ENCODE data around the gene TMEM203.
A peak's percentile ranks its signal among the peaks of the same experiment; 100 is the strongest.

The TMEM203 gene

DNA sequence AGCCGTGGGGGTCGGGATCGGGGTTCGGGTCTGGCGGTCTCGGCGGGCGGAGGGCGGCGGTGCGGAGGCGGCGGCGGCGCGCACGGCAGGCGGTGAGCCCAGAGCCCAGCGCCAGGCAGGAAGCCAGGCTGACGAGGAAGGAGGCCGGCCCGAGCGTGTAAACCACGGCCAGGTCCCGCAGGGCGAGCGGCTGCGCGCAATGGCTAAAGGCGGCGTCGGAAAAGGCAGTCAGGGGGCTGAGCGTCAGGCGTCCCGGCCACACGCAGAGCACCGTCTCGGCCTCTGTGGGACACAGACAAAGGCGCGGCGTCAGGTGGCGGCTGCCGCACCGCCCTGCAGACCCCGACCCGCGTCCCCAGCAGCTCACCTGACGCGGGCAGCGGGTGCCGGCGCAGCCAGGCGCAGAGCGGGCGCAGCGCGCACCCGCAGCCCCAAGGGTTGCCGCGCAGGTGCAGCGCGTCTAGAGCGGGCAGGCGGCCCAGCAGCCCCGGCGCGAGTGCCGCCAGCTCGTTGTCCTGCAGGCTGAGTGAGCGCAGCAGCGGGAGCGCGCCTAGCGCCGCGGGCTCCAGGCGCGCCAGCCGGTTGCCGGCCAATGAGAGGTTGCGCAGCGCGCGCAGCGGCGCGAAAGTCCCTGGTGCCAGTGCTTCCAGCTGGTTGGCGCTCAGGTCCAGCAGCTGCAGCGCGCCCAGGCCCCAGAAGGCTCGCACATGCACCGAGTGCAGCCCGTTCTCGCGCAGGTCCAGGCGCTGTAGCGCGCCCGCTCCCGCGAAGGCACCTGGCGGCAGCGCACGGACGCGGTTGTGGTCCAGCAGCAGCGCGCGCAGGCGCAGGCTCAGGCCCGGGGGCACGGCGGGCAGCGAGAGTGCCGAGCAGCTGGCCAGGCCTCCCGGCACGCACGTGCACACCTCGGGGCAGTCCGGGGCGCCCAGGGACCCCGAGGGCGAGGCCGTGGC is 36.3 kb downstream of the TMEM203 start:
- DNase-seq (ENCODE audit: low spot score): no peak
- Histone ChIP-seq H3K4me3 (peak overlapping the region; percentile 67), H3K27ac (no peak overlapping the region)
- TF ChIP-seq, protein P1, sequence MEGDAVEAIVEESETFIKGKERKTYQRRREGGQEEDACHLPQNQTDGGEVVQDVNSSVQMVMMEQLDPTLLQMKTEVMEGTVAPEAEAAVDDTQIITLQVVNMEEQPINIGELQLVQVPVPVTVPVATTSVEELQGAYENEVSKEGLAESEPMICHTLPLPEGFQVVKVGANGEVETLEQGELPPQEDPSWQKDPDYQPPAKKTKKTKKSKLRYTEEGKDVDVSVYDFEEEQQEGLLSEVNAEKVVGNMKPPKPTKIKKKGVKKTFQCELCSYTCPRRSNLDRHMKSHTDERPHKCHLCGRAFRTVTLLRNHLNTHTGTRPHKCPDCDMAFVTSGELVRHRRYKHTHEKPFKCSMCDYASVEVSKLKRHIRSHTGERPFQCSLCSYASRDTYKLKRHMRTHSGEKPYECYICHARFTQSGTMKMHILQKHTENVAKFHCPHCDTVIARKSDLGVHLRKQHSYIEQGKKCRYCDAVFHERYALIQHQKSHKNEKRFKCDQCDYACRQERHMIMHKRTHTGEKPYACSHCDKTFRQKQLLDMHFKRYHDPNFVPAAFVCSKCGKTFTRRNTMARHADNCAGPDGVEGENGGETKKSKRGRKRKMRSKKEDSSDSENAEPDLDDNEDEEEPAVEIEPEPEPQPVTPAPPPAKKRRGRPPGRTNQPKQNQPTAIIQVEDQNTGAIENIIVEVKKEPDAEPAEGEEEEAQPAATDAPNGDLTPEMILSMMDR (IDR thresholded peaks at IDR 0.05): no peak

DNA sequence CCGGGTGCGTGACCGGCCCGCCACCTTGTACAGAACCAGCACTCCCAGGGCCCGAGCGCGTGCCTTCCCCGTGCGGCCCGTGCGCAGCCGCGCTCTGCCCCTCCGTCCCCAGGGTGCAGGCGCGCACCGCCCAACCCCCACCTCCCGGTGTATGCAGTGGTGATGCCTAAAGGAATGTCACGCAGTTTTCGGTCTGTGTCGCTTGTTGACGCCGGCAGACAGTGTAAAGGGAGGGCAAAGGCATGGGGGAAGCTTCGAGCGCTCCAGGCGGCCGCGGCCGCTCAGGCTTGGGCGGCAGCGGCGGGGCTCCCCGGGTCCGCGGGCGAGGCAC is 36.9 kb downstream of the TMEM203 start:
- DNase-seq (ENCODE audit: low spot score): no peak
- TF ChIP-seq, protein P1 (IDR thresholded peaks at IDR 0.05): no peak
- no peak overlapping the region for H3K27ac ChIP-seq

DNA sequence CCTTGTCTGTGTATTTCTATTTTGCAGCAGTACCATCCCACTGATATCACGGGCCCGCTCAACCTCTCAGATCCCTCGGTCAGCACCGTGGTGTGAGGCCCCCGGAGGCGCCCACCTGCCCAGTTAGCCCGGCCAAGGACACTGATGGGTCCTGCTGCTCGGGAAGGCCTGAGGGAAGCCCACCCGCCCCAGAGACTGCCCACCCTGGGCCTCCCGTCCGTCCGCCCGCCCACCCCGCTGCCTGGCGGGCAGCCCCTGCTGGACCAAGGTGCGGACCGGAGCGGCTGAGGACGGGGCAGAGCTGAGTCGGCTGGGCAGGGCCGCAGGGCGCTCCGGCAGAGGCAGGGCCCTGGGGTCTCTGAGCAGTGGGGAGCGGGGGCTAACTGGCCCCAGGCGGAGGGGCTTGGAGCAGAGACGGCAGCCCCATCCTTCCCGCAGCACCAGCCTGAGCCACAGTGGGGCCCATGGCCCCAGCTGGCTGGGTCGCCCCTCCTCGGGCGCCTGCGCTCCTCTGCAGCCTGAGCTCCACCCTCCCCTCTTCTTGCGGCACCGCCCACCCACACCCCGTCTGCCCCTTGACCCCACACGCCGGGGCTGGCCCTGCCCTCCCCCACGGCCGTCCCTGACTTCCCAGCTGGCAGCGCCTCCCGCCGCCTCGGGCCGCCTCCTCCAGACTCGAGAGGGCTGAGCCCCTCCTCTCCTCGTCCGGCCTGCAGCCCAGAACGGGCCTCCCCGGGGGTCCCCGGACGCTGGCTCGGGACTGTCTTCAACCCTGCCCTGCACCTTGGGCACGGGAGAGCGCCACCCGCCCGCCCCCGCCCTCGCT is 37.5 kb downstream of the TMEM203 start:
- DNase-seq (ENCODE audit: low spot score): no peak
- peak overlapping the region; percentile 67 for H3K4me3 ChIP-seq
- H3K27ac ChIP-seq: no peak overlapping the region
- TF ChIP-seq, protein P1 (IDR thresholded peaks at IDR 0.05): no peak

More for the DNA sequence above, 36.9 kb downstream of the TMEM203 start:
- peak overlapping the region; percentile 67 for H3K4me3 ChIP-seq

DNA sequence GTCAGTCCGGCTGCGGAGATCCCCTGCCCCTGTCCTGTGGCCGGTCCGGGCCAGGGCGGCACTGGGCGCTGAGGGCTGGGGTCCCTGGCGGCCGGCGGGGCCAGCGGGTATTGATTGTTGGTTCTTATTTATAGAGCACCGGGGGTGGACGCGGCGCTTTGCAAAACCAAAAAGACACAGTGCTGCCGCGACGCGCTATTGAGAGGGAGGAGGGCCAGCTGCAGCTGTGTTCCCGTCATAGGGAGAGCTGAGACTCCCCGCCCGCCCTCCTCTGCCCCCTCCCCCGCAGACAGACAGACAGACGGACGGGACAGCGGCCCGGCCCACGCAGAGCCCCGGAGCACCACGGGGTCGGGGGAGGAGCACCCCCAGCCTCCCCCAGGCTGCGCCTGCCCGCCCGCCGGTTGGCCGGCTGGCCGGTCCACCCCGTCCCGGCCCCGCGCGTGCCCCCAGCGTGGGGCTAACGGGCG is 38.1 kb downstream of the TMEM203 start:
- TF ChIP-seq, protein P1 (IDR thresholded peaks at IDR 0.05): no peak
- H3K4me3 ChIP-seq: peak overlapping the region; percentile 67
- no peak for DNase-seq (ENCODE audit: low spot score)
- H3K27ac ChIP-seq: no peak overlapping the region

DNA sequence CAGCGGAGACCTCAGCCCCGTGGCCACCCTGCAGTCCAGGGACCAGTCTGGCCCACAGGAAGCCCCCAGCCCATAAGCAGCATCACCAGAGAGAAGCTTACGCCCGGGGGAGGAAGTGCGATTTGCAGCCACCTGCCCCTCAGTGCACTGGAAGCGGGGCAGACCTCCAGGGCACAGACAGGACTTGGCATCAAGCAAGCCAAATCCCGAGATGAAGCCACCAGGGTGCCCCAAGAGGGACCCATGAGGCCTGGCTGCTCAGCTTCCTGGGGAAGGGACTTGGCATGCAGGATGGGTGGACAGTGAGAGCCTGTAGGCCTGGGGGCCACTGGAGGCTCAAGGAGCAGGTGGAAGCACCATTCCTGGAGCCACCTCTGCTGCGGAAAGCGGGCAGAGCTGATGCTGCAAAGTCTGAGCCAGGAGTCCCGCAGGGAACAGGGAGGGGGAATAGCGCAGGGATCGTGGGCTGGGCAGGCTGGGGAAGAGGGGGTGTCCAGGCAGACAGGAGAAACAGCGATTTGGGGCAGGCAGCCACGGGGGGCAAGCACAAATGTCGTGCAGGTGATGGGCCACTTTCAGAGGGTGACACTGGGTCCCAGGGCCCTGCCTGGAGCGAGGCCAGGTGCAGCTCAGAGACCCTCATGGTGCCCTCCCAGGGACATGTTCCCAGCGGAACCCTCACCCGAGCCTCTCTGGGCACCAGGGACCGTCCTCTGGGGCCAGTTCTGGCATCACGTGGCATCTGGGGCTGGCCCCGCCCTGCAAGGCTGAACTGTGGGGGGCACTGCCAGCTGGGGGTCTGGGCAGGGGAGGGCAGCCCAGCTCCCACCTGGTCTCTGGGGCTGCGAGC is 38.8 kb downstream of the TMEM203 start:
- TF ChIP-seq, protein P1 (IDR thresholded peaks at IDR 0.05): no peak
- DNase-seq (ENCODE audit: low spot score): no peak
- H3K4me3 ChIP-seq: no peak overlapping the region

DNA sequence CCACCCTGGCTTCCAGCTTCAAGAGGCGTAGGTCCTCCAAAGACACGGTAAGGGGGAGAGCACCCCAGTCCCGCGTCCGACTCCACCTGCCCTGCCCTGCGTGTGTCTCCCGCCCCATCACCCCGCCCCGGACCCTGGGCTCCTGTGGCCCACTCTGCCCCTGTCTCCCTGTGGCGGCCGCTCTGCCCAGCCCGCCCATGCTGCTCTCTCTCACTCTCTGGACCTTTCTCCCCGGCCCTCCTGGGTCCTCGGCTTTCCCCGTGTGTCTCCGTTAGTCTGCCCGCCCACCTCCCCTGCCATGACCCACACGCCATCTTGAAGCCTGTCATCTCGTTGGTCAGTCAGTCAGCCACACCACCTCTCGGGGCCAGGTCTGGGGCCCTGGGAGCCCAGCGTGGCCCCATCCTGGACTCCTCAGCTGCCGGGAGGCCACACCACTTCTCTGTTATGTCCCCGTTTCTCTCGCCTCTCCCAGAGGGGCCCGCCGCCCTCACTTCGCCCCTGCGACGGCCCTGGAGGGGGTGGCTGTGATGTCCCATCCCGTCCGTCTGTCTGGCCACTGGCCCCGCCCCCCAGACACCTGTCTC is 40.1 kb downstream of the TMEM203 start:
- H3K27ac ChIP-seq: no peak overlapping the region
- DNase-seq (ENCODE audit: low spot score): no peak
- H3K4me3 ChIP-seq: no peak overlapping the region
- TF ChIP-seq, protein P1 (IDR thresholded peaks at IDR 0.05): no peak

More for the DNA sequence above, 38.8 kb downstream of the TMEM203 start:
- no peak overlapping the region for H3K27ac ChIP-seq

Measured in coronary artery (tissue), 2 donors.